ENCODE measurements around the gene KRT75. TPM values are rescaled to one million over a fixed set of nuclear protein-coding genes. Genes with fewer than 3 reads are reported as not detected.
"Not testable (repeated sequence)": the region's sequence is repeated elsewhere in the genome, so short reads cannot be mapped to it uniquely, and the experiment has no call there.

KRT75 gene
- total RNA-seq: not detected

DNA sequence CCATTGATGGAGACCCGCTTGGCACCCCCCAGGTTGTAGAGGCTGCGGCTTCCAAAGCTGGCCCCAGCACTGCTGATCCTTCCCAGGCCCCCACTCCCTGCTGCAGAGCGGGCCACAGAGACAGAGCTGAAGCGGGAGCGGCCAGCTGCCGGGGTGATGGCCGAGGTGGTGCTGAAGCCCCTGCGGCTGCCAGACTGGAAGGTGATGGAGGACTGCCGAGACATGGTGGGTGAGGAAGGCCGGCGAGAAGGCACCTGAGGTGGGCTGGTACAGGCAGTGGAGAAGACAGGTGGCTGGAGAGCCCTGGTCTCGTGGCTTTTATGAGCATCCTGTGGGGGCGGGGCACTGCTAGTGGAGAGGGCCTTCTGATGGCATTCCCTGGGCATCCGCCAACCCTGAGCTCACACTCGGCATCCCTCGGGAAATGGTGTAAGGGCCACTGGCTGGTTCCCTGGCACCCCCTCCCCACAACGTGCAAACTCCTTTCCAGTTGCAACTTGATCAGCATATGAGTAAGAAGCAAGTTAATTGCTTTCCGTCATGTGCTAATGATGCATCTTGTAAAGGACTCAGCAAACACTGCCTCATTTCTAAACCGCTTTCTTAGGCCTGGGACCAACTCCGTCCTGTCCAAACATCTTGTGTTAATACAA is at the start of gene KRT75:
Gene KRT75 (minus strand): TSS at position 291 of the 653 bp plus-strand sequence. CDS start 67 bp downstream, at position 224.
- no peaks in the 10 kb centered on the region for H3K4me1 Mint-ChIP-seq
- peaks cover 23% of the 10 kb centered on the region for H3K27me3 Mint-ChIP-seq
- H3K9me3 Mint-ChIP-seq: no peaks in the 10 kb centered on the region
- H3K27ac Mint-ChIP-seq: no peak within 1 kb of the TSS
- no peaks in the 10 kb centered on the region for H3K36me3 Mint-ChIP-seq
- no peak for DNase-seq
- no peak within 1 kb of the TSS for H3K4me3 Mint-ChIP-seq

DNA sequence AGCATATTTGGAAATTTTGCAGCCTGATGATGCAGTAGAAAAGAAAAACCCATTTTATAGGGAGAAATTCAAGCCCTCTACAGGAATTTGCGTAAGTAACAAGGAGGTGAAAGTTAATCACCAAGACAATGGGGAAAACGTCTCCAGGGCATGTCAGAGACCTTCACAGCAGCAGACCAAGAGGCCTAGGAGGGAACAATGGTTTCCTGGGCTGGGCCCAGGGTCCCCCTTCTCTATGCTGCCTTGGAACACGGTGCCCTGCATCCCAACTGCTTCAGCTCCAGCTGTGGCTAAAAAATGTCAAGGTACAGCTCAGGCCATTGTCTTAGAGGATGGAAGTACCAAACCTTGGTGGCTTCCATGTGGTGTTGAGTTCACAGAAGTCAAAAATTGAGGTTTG is 45.9 kb upstream of the KRT75 start:
- Mint-ChIP-seq H3K27ac (no peak overlapping the region), H3K9me3 (peaks cover 9% of the 10 kb centered on the region), H3K36me3 (peaks cover 3% of the 10 kb centered on the region), H3K27me3 (peaks cover 28% of the 10 kb centered on the region), H3K4me3 (no peak overlapping the region), H3K4me1 (no peaks in the 10 kb centered on the region)
- DNase-seq: no peak

DNA sequence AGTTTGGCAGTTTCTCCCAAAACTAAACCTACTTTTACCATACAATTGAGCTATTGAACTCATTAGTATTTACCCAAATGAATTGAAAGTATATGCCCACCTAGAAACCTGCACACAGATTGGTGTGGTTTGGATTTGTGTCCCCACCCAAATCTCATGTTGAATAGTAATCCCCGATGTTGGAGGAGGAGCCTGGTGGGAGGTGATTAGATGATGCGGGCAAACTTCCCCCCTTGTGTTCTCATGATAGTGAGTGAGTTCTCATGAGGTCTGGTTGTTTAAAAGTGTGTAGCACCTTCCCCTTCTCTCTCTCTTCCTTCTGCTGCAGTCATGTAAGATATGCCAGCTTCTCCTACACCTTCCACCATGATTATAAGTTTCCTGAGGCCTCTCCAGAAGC is 43.5 kb upstream of the KRT75 start:
- Mint-ChIP-seq H3K27me3 (peaks cover 5% of the 10 kb centered on the region), H3K4me3 (no peak overlapping the region)
- DNase-seq: no peak

DNA sequence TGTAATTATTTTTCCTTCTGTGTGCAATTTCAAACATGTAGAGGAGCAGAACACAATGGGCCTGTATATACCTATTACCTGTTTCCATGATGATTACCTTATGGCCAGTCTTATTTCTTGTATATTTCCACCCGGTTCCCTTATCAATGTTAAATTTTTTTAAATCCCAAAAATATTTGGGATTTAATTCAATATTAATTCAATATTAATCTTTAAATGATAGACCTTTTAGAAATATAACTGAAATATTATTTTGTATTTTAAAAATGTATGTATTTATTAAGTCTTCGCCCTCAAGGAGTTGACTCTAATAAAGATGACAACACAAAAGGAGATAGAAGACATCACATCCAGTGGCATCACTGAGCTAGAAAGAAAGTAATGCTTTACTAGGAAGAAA is 40.0 kb upstream of the KRT75 start:
- no peaks in the 10 kb centered on the region for H3K27me3 Mint-ChIP-seq
- no peak for DNase-seq
- H3K4me3 Mint-ChIP-seq: no peak overlapping the region
- no peak overlapping the region for H3K27ac Mint-ChIP-seq
- H3K36me3 Mint-ChIP-seq: no peaks in the 10 kb centered on the region
- H3K4me1 Mint-ChIP-seq: no peaks in the 10 kb centered on the region
- H3K9me3 Mint-ChIP-seq: no peaks in the 10 kb centered on the region

More for the DNA sequence above, 43.5 kb upstream of the KRT75 start:
- peaks cover 1% of the 10 kb centered on the region for H3K9me3 Mint-ChIP-seq
- H3K4me1 Mint-ChIP-seq: no peaks in the 10 kb centered on the region
- no peak overlapping the region for H3K27ac Mint-ChIP-seq
- H3K36me3 Mint-ChIP-seq: no peaks in the 10 kb centered on the region

DNA sequence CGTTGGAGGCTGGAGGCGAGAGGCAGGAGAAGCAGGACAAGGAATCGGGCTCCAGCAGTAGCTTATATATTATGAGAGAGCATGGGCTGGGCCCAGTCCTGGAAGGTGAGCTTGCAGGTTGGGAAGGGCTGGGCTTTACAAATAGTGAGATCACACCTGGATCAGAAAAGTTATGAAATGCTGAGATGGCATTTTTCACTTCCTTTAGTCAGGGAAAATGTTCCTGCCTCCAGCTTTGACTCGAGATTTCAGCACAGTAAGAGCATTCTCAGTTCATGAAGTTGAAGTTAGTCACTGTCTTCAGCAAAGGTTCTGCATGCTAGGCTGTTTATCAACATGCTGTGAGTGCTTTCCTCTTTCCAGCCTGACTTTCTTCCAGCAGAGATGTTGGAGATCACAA is 39.6 kb upstream of the KRT75 start, which contains the start of gene KRT6C:
Gene KRT6C (minus strand): TSS at position 38 of the 400 bp plus-strand sequence. CDS start 68 bp downstream, outside the sequence.
- no peaks in the 10 kb centered on the region for H3K36me3 Mint-ChIP-seq
- H3K4me1 Mint-ChIP-seq: no peaks in the 10 kb centered on the region
- no peaks in the 10 kb centered on the region for H3K9me3 Mint-ChIP-seq
- no peak within 1 kb of the TSS for H3K27ac Mint-ChIP-seq
- no peak within 1 kb of the TSS for H3K4me3 Mint-ChIP-seq
- H3K27me3 Mint-ChIP-seq: peaks cover under 1% of the 10 kb centered on the region
- no peak for DNase-seq

DNA sequence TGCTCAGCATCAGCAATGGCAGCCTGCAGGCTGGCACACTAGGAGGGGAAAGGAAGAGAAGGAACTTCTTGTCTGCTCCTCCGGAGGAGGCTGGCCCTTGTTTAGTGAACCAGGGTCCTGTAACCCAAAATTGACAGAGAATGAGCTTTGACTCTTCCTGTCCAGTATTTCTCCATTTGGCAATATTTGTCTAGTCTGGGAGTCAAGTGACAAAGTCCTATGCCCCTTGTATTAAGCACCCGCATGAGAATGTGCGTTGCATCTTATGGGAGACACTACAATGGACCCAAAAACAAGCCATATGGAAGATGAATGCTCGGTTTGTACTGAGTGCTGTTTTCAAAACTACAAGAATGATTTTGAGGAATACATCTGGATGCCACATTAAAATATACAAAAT is 35.7 kb upstream of the KRT75 start:
- no peak for DNase-seq
- Mint-ChIP-seq H3K9me3 (no peaks in the 10 kb centered on the region), H3K27me3 (peaks cover 12% of the 10 kb centered on the region), H3K4me3 (no peak overlapping the region), H3K36me3 (no peaks in the 10 kb centered on the region), H3K27ac (no peak overlapping the region), H3K4me1 (no peaks in the 10 kb centered on the region)

DNA sequence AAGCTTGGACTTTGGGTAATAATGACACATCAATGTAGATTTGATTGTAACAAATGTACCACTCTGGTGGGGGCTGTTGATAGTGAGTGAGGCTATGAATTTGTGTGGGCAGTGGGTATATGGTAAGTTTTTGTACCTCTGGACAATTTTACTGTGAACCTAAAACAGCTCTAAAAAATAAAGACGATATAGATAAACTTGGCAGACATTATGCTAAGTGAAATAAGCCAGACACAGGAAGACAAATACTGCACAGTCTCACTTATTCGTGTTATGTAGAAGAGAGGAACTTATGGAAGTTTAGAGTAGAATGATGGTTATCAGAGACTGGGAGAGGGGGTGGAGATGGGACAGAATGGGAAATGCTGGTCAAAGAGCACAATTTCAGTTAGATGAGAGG is 30.7 kb upstream of the KRT75 start:
- Mint-ChIP-seq H3K4me1 (no peaks in the 10 kb centered on the region), H3K27me3 (peaks cover 34% of the 10 kb centered on the region), H3K9me3 (no peaks in the 10 kb centered on the region), H3K36me3 (no peaks in the 10 kb centered on the region), H3K4me3 (no peak overlapping the region), H3K27ac (no peak overlapping the region)
- no peak for DNase-seq

DNA sequence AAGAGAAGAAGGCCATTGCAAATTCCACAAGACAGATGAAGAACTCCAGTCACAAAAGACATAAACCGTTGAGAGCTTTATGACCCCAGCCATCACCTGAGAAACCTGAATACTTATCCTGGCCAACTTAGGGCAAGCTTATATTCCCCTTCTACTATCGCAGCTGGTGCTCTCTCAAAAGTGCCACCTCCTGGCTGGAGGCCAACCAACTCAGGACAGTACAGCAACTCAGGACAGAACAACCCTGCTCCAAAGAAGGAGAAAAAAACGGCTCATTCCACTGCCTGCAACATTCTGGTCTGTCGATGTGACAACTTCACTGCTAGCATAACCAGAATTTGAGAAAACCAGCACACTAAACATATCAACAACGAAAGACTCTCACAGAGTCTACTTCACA is 27.5 kb upstream of the KRT75 start:
- no peak overlapping the region for H3K4me3 Mint-ChIP-seq
- no peaks in the 10 kb centered on the region for H3K9me3 Mint-ChIP-seq
- H3K27ac Mint-ChIP-seq: no peak overlapping the region
- H3K27me3 Mint-ChIP-seq: peaks cover 22% of the 10 kb centered on the region
- DNase-seq: no peak
- H3K36me3 Mint-ChIP-seq: no peaks in the 10 kb centered on the region
- no peaks in the 10 kb centered on the region for H3K4me1 Mint-ChIP-seq

DNA sequence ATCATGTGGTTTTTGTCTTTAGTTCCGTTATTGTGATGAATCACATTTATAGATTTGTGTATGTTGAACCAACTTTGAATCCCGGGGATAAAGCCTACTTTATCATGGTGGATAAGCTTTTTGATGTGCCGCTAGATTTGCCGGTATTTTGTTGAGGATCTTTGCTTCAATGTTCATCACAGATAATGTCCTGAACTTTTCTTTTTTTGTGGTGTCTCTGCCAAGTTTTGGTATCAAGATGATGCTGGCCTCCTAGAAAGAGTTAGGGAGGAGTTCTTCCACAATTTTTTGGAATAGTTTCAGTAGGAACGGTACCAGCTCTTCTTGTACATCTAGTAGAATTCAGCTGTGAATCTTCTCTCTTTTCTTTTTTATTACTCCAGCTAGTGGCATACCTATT is 24.7 kb upstream of the KRT75 start:
- Mint-ChIP-seq H3K4me3 (no peak overlapping the region), H3K27me3 (peaks cover 21% of the 10 kb centered on the region), H3K27ac (no peak overlapping the region), H3K4me1 (peaks cover 7% of the 10 kb centered on the region), H3K36me3 (no peaks in the 10 kb centered on the region), H3K9me3 (no peaks in the 10 kb centered on the region)
- no peak for DNase-seq

DNA sequence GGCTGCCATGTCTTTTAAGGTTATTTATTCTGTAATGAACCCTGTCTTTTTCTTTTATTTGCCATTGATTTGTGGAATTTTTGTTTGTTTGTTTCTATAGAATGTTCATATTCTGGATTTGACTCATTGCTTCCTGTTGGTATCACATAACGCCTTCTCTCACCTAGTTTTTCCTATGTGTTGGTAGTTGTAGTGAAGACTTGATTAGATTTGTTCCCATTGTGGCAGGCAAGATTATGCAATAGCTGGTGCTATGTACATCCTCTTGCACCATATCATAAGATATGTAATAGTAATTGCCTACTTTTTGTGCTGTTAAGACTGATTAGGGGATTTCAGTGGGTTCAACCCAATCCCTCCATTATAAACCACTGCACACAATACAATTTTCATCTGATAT is 21.6 kb upstream of the KRT75 start:
- Mint-ChIP-seq H3K4me3 (no peak overlapping the region), H3K36me3 (no peaks in the 10 kb centered on the region), H3K27ac (no peak overlapping the region), H3K27me3 (peaks cover 6% of the 10 kb centered on the region), H3K4me1 (peaks cover 7% of the 10 kb centered on the region), H3K9me3 (no peaks in the 10 kb centered on the region)
- no peak for DNase-seq

DNA sequence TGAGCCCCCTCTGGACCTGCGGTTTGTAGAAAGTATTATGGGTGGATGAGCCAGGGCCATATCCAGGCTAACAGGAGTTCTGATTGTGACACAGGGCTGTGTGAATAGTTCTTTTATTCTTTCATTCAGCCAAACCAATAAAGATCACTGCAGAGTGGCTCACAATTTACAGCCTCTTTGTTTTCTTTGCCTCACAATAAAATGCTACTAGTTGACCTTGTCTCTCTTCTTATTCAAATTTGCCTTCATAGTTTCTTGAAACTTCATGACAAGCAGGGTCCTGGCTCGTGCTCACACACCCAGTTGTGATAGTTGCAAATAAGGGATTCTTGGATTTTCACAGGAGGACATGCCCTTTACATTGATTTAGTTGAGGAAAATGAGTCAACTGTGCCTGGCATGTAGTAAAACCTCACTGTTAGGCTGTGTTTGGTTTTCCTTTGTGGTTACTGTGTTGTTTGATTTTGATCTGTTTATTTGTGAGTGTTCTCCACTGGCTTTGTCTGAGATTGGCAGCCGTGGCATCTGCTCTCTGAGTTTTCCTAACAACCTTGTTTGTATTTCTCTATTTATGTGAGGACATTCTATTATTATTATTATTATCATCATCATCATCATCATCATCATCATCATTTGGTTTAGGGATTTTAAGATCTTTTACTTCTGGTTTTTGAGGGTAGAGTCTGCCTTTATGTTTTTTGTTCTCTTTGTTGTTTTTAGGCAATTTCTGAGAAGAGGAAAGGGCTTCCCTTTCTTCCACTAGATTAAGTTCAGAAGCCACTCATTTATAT is 20.4 kb upstream of the KRT75 start:
- H3K4me1 Mint-ChIP-seq: peaks cover 7% of the 10 kb centered on the region

DNA sequence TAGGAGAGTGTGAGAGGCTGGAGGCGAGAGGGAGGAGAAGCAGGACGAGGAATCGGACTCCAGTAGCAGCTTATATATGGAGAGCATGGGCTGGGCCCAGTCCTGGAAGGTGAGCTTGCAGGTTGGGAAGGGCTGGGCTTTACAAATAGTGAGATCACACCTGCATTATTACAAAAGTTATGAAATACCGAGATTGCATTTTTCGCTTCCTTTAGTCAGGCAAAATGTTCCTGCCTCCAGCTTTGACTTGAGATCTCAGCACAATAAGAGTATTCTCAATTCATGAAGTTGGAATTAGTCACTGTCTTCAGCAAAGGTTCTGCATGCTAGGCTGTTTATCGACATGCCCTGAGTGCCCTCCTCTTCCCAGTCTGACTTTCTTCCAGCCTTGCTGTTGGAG is 17.9 kb upstream of the KRT75 start, which contains the start of gene KRT6B:
Gene KRT6B (minus strand): TSS at position 46 of the 400 bp plus-strand sequence. CDS start 68 bp downstream, outside the sequence.
- Mint-ChIP-seq H3K4me1 (peaks cover 7% of the 10 kb centered on the region), H3K27me3 (peaks cover 3% of the 10 kb centered on the region), H3K27ac (no peak within 1 kb of the TSS), H3K36me3 (no peaks in the 10 kb centered on the region), H3K9me3 (no peaks in the 10 kb centered on the region), H3K4me3 (no peak within 1 kb of the TSS)
- no peak for DNase-seq

More for the DNA sequence above, 20.4 kb upstream of the KRT75 start:
- peaks cover 3% of the 10 kb centered on the region for H3K27me3 Mint-ChIP-seq
- no peak overlapping the region for H3K27ac Mint-ChIP-seq
- DNase-seq: no peak
- H3K9me3 Mint-ChIP-seq: no peaks in the 10 kb centered on the region
- H3K36me3 Mint-ChIP-seq: no peaks in the 10 kb centered on the region
- H3K4me3 Mint-ChIP-seq: no peak overlapping the region

DNA sequence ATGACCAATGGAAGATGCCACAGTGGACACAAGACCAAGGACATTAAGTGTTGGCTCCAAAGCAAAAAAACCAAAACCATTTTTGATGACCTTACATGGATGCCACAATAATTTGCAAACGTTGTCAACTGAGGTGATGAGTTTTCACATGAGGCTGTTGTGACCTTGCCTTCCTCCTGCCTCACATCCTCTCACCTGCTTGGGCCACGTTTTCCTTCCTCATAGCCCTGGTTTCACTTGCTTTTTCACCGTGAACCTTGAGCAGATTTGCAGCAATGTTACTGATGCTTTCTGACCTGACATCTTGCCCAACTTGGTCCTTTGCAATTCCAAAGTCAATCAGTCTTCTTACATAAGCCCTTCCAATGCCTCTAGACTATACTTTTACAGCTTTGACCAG is 14.1 kb upstream of the KRT75 start:
- H3K36me3 Mint-ChIP-seq: no peaks in the 10 kb centered on the region
- no peak overlapping the region for H3K4me3 Mint-ChIP-seq
- peaks cover 10% of the 10 kb centered on the region for H3K27me3 Mint-ChIP-seq
- H3K9me3 Mint-ChIP-seq: no peaks in the 10 kb centered on the region
- no peak overlapping the region for H3K27ac Mint-ChIP-seq
- H3K4me1 Mint-ChIP-seq: no peaks in the 10 kb centered on the region
- DNase-seq: no peak

DNA sequence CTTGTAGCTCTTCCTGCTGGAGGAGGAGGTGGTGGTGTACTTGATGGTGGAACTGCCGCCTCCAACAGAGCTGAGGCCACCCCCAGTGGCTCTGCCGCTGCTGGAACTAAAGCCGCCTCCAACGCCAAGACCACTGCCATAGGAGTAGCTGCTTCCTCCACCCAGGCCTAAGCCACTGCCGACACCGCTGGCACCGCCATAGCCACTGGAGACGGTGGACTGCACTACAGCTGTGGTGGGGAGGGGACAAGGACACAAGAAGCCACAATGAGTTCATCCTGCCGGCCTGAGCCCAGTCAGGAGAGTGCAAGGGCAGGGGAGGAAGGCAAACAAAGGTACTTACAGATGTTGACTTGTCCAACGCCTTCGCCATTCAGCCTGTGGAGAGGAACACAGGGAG is 13.0 kb upstream of the KRT75 start:
- not testable (repeated sequence) for H3K9me3 Mint-ChIP-seq

DNA sequence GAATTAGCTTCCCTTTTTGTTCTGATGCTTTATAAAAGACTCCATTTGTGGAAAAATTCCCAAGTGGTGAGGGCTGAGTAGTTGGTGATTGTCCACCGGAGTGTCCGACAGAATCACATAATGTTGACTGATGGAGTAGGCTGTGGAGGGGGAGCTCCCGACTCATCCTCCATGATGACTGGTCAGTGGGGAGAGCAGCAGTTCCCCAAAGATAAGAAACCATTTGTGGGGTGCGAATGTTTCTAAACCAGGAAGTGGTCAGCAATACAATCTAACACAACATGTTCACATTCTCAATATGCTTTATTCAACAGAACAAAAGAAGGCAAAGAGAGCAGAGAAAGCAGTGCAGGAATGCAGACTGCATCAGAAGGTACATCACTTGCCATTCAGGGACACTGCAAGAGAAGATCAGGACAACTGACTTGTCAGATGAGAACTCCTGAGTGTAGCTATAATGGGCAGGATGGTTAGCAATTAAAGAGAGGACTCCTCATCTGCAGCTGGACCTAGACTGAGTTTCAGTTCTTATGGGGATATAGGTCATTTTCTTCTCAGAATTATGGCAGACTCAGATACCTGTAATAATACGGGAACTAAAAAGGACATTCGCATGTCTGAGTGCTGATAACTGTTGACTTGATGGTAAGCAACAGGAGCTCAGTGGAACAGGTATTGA is 12.3 kb upstream of the KRT75 start:
- Mint-ChIP-seq H3K27ac (no peak overlapping the region), H3K27me3 (peaks cover 21% of the 10 kb centered on the region), H3K4me3 (no peak overlapping the region), H3K36me3 (no peaks in the 10 kb centered on the region), H3K9me3 (no peaks in the 10 kb centered on the region), H3K4me1 (no peaks in the 10 kb centered on the region)
- no peak for DNase-seq

More for the DNA sequence above, 13.0 kb upstream of the KRT75 start:
- H3K27me3 Mint-ChIP-seq: peaks cover 14% of the 10 kb centered on the region
- not testable (repeated sequence) for H3K36me3 Mint-ChIP-seq, H3K4me3 Mint-ChIP-seq, DNase-seq, H3K4me1 Mint-ChIP-seq, H3K27ac Mint-ChIP-seq
